Astrocyte (in vitro differentiated cells and primary cell): Measurements from ENCODE around the gene NTM. TPM values are rescaled to one million over a fixed set of nuclear protein-coding genes. Genes with fewer than 3 reads are reported as not detected.
A peak's percentile ranks its signal among the peaks of the same experiment; 100 is the strongest.

Experiments
- DNase-seq: peaks from one replicate; pipeline ENCODE4 v3.0.0-alpha.2; 2010; ENCODE audit warnings: low read depth
- FAIRE-seq: peaks from 2 replicates; lab custom pipeline; 2011; peaks lifted over from hg19 to GRCh38; lab: Jason Lieb, UNC
- H2AFZ ChIP-seq: 2 replicates; pipeline ENCODE4 v1.6.0; 2012; ENCODE audit warnings: low read depth, low read length, inconsistent platforms
- H3K27ac ChIP-seq: 2 replicates; pipeline ENCODE4 v1.5.1; 2011; ENCODE audit warnings: low read depth, low read length, inconsistent platforms
- H3K27me3 ChIP-seq: 2 replicates; pipeline ENCODE4 v1.6.0; 2011; ENCODE audit warnings: low read length, inconsistent platforms; ENCODE audit not compliant: insufficient read depth
- H3K36me3 ChIP-seq: 2 replicates; pipeline ENCODE4 v1.5.1; 2011; ENCODE audit warnings: low read length, inconsistent platforms; ENCODE audit not compliant: insufficient read depth
- H3K4me1 ChIP-seq: 2 replicates; pipeline ENCODE4 v1.5.1; 2011; ENCODE audit warnings: low read length, inconsistent platforms; ENCODE audit not compliant: insufficient read depth
- H3K4me2 ChIP-seq: 2 replicates; pipeline ENCODE4 v1.6.0; 2012; ENCODE audit warnings: low read length, inconsistent platforms
- H3K4me3 ChIP-seq: 2 replicates; pipeline ENCODE4 v1.5.1; 2011; ENCODE audit warnings: low read depth, mild to moderate bottlenecking, low read length, inconsistent platforms; ENCODE audit not compliant: insufficient read depth
- H3K79me2 ChIP-seq: 2 replicates; pipeline ENCODE4 v1.6.0; 2012; ENCODE audit warnings: mild to moderate bottlenecking, low read length, inconsistent platforms; ENCODE audit not compliant: insufficient read depth
- H3K9ac ChIP-seq: 2 replicates; pipeline ENCODE4 v1.6.0; 2012; ENCODE audit warnings: mild to moderate bottlenecking, low read length, inconsistent platforms
- H3K9me3 ChIP-seq: 2 replicates; pipeline ENCODE4 v1.5.1; 2012; ENCODE audit warnings: low read depth, mild to moderate bottlenecking, low read length, inconsistent platforms; ENCODE audit not compliant: insufficient read depth
- H4K20me1 ChIP-seq: 2 replicates; pipeline ENCODE4 v1.6.0; 2012; ENCODE audit warnings: low read length, inconsistent platforms; ENCODE audit not compliant: insufficient read depth
- H3K27ac Mint-ChIP-seq: one replicate; pipeline ENCODE4 v1.8.0; 2021; ENCODE audit warnings: mild to moderate bottlenecking, mixed read lengths; ENCODE audit not compliant: unreplicated experiment
- H3K27me3 Mint-ChIP-seq: one replicate; pipeline ENCODE4 v1.8.0; 2021; ENCODE audit warnings: low read depth, mixed read lengths; ENCODE audit not compliant: unreplicated experiment
- H3K36me3 Mint-ChIP-seq: one replicate; pipeline ENCODE4 v1.8.0; 2021; ENCODE audit warnings: low read depth, mixed read lengths; ENCODE audit not compliant: unreplicated experiment
- H3K4me1 Mint-ChIP-seq: one replicate; pipeline ENCODE4 v1.8.0; 2021; ENCODE audit warnings: low read depth, mixed read lengths; ENCODE audit not compliant: unreplicated experiment
- H3K4me3 Mint-ChIP-seq: one replicate; pipeline ENCODE4 v1.8.0; 2021; ENCODE audit warnings: mild to moderate bottlenecking, moderate library complexity, mixed read lengths; ENCODE audit not compliant: unreplicated experiment
- H3K9me3 Mint-ChIP-seq: one replicate; pipeline ENCODE4 v1.8.0; 2021; ENCODE audit warnings: mild to moderate bottlenecking, mixed read lengths; ENCODE audit not compliant: unreplicated experiment
- EZH2 ChIP-seq: IDR thresholded peaks from 2 replicates; pipeline ENCODE4 v1.6.1; 2012; ENCODE audit warnings: mild to moderate bottlenecking, low read length, inconsistent platforms; ENCODE audit not compliant: insufficient read depth
- total RNA-seq: library from RNA; stranded (reverse); gene quantifications from 2 replicates; pipeline ENCODE4 v1.2.1, GENCODE V29; 2021
- TF ChIP-seq, protein P1 (sequence below): IDR thresholded peaks from 2 replicates; pipeline ENCODE4 v1.5.1; 2011; ENCODE audit warnings: low read depth, mild to moderate bottlenecking, inconsistent platforms, low read length, moderate library complexity; ENCODE audit not compliant: insufficient read depth

The NTM gene
- total RNA-seq, 1 donor from 2014 or later = 98.2 TPM

DNA sequence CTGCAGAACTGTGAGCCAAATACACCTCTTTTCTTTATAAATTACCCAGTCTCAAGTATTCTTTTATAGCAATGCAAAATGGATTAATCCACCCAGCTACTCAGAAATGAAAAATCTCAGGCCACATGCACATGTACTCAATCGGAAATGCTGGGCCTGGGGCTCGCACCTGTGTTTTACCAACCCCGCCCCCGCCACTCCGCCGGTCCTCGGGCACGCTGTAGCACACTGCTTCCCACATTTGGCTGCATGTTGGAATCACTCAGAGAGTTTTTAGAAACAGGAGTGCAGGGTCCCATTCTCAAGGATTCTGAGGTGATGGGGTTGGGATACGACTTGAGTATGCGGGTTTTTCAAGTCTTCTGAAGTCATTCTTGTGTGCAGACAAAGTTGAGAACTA, 284.4 kb downstream of the NTM start:
- no peak overlapping the region for H3K4me3 Mint-ChIP-seq
- H3K9me3 Mint-ChIP-seq = no peaks in the 10 kb centered on the region
- Histone ChIP-seq H3K27me3 (no peaks in the 10 kb centered on the region), H3K27ac (no peak overlapping the region), H4K20me1 (no peaks in the 10 kb centered on the region), H3K4me2 (no peak overlapping the region), H2AFZ (no peak overlapping the region), H3K9ac (no peak overlapping the region), H3K36me3 (no peaks in the 10 kb centered on the region), H3K4me3 (no peak overlapping the region), H3K4me1 (peaks cover 5% of the 10 kb centered on the region), H3K79me2 (no peaks in the 10 kb centered on the region), H3K9me3 (no peaks in the 10 kb centered on the region)
- no peak overlapping the region for H3K27ac Mint-ChIP-seq
- H3K27me3 Mint-ChIP-seq = peaks cover 14% of the 10 kb centered on the region
- H3K36me3 Mint-ChIP-seq = no peaks in the 10 kb centered on the region
- TF ChIP-seq, protein P1, sequence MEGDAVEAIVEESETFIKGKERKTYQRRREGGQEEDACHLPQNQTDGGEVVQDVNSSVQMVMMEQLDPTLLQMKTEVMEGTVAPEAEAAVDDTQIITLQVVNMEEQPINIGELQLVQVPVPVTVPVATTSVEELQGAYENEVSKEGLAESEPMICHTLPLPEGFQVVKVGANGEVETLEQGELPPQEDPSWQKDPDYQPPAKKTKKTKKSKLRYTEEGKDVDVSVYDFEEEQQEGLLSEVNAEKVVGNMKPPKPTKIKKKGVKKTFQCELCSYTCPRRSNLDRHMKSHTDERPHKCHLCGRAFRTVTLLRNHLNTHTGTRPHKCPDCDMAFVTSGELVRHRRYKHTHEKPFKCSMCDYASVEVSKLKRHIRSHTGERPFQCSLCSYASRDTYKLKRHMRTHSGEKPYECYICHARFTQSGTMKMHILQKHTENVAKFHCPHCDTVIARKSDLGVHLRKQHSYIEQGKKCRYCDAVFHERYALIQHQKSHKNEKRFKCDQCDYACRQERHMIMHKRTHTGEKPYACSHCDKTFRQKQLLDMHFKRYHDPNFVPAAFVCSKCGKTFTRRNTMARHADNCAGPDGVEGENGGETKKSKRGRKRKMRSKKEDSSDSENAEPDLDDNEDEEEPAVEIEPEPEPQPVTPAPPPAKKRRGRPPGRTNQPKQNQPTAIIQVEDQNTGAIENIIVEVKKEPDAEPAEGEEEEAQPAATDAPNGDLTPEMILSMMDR = no peak
- TF ChIP-seq EZH2 = no peak
- peaks cover 36% of the 10 kb centered on the region for H3K4me1 Mint-ChIP-seq
- DNase-seq = no peak
- no peak for FAIRE-seq

DNA sequence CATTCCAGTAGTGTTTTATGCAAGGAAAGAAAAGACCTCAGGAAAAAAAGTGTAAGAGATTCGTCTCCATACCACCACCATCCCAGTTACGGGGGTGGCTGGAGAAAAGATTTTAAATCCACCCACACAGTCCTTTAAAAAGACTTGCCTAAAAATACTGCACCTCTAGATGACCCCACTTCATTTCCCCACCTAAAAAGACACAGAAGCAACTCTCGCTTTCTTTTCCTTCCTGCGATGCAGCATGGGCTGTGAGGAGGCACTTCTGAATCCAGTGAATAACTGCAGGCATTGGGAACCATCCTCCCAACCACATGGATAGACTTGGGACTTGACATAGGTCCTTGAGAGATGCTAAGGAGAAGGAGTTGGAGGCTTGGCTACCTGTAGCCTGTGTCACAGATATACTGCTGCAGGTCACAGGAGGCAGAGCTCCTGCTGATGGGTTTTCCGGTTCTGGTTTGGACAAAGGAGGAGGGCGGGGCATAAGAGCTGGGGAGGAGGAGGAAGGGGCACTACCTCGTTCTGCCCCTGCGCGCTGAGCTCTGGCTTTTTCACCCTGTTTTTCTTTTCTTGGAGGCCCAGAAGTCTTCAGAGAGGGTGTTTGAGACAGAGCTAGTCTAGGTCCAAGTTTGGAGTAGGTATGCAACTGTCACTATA, 285.9 kb downstream of the NTM start:
- Histone ChIP-seq H4K20me1 (no peaks in the 10 kb centered on the region), H3K9ac (no peak overlapping the region), H3K79me2 (no peaks in the 10 kb centered on the region), H3K27me3 (no peaks in the 10 kb centered on the region), H3K9me3 (no peaks in the 10 kb centered on the region), H3K4me2 (no peak overlapping the region), H3K4me1 (peaks cover 13% of the 10 kb centered on the region), H3K36me3 (no peaks in the 10 kb centered on the region), H3K4me3 (no peak overlapping the region), H2AFZ (no peak overlapping the region), H3K27ac (no peak overlapping the region)
- DNase-seq = no peak
- Mint-ChIP-seq H3K4me1 (peaks cover 51% of the 10 kb centered on the region), H3K27ac (no peak overlapping the region), H3K4me3 (no peak overlapping the region), H3K36me3 (no peaks in the 10 kb centered on the region), H3K27me3 (peaks cover 14% of the 10 kb centered on the region), H3K9me3 (no peaks in the 10 kb centered on the region)
- TF ChIP-seq, protein P1 = no peak
- no peak for TF ChIP-seq EZH2
- FAIRE-seq = no peak

DNA sequence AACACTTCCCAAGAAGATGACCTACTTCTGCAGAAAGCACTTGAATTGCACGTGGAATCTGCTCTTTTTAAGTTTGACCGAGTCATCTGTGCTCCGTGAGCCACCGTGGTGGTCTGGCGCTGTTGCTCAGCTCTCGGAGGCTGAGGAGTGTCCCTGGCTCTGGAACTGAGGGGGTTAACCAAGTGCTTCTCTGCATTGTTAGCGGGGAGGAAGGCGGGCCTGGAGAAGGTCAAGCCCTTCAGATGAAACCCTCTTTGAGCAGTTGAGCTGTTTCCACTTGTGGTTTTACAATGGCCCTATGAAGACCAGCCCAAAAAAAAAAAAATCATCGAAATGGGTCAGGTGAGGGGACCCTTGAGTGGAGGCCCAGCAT, 286.4 kb downstream of the NTM start:
- TF ChIP-seq, protein P1 = no peak
- TF ChIP-seq EZH2 = no peak
- Histone ChIP-seq H3K27me3 (no peaks in the 10 kb centered on the region), H3K4me3 (no peak overlapping the region), H3K4me1 (peaks cover 15% of the 10 kb centered on the region), H3K9me3 (no peaks in the 10 kb centered on the region), H3K36me3 (no peaks in the 10 kb centered on the region), H3K9ac (no peak overlapping the region), H2AFZ (no peak overlapping the region), H3K4me2 (no peak overlapping the region), H3K27ac (no peak overlapping the region), H3K79me2 (no peaks in the 10 kb centered on the region), H4K20me1 (no peaks in the 10 kb centered on the region)
- Mint-ChIP-seq H3K36me3 (no peaks in the 10 kb centered on the region), H3K4me1 (peaks cover 56% of the 10 kb centered on the region), H3K27me3 (peaks cover 14% of the 10 kb centered on the region), H3K4me3 (no peak overlapping the region), H3K27ac (peak overlapping the region; percentile 19), H3K9me3 (no peaks in the 10 kb centered on the region)
- FAIRE-seq (no peak), DNase-seq (no peak)
